ENCODE measurements around the gene DAPK2.

DNA sequence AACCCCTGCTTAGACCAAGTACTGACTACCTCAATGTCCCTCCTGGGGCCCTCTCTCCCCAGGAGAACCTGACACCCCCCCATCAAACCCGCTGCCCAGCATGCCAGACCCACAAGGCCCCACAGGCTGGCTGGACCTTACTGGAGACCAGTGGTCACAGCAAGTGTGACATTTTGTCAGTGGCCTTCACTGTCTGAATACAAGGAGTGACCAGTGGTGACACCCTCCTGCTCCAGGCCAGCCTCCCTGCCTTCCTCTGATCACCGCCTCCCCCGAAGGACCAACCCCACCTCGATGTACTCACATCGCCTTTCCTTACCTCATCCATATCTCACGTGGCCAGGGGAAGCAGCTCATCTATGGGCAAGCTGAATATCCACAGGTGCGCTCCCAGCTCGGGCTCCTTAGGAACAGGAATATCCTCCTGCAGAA, 150.5 kb downstream of the DAPK2 start:
- TF ChIP-seq EZH2 (IDR thresholded peaks at IDR 0.05) (no peak), POLR2AphosphoS5 (IDR thresholded peaks at IDR 0.05; ENCODE audit: borderline replicate concordance, low read depth, low read length) (no peak), FOXP2 (optimal IDR thresholded peaks at IDR 0.05; ENCODE audit: control extremely low read depth, extremely low read length, insufficient read depth) (no peak)
